Measurements from ENCODE around the gene PPP2R2D.

The PPP2R2D gene

DNA sequence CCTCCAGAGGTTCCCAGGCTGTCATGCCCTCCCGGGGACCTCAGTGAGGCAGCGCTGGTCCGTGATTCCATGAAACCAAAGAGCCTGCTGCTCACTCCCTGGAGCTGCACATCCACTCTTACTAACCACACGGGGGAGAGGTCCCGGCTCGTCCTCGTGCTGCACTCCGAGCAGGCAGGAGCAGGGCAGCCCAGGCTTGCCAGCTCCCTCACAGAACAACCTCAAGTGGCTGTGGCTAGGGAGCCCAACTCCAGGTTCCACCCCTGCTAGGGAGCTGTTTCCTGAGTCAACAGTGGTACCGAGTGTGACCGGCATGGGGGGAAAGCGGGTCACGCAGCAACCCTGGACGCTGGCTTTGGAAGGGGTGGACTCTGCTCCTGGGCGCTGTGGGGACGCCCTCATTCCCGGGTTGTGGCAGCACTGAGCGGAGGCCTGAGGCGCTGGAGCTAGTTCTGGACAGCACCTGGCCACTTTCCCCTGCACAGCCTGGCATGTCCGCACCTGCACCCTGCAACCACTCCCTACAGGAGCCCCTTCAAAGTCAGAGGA, 27.9 kb upstream of the PPP2R2D start:
- no peak overlapping the region for H3K4me3 ChIP-seq (replicated peaks; ENCODE audit: low read depth, low read length)
- TF ChIP-seq, protein P1, sequence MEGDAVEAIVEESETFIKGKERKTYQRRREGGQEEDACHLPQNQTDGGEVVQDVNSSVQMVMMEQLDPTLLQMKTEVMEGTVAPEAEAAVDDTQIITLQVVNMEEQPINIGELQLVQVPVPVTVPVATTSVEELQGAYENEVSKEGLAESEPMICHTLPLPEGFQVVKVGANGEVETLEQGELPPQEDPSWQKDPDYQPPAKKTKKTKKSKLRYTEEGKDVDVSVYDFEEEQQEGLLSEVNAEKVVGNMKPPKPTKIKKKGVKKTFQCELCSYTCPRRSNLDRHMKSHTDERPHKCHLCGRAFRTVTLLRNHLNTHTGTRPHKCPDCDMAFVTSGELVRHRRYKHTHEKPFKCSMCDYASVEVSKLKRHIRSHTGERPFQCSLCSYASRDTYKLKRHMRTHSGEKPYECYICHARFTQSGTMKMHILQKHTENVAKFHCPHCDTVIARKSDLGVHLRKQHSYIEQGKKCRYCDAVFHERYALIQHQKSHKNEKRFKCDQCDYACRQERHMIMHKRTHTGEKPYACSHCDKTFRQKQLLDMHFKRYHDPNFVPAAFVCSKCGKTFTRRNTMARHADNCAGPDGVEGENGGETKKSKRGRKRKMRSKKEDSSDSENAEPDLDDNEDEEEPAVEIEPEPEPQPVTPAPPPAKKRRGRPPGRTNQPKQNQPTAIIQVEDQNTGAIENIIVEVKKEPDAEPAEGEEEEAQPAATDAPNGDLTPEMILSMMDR (IDR thresholded peaks at IDR 0.05; ENCODE audit: low read length, missing control alignments): no peak
- DNase-seq (ENCODE audit: low read depth): no peak

DNA sequence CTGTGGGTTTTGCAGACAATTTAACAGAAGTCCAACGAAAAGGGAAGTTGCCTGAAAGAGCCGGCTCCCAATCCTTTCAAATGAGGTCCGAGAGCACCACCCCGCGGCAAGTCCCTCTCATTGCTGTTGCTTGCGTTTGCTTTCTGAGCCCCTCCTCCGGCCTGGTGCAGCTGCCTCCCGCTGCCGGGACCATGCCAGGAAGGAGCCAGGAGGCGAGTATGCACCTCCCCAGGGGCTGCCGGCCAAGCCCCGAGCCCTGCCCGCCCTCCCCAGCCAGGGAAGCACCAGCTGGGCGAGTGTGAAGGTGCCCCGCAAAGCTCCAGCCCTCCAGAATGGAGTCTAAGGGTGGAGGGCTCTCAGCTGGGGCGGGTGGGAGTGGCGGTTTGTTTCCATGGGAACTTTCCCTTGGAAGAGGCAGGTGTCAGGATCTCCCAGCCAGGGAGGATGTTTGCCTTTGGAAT, 25.8 kb upstream of the PPP2R2D start:
- H3K4me3 ChIP-seq (replicated peaks; ENCODE audit: low read depth, low read length): no peak overlapping the region
- TF ChIP-seq, protein P1 (IDR thresholded peaks at IDR 0.05; ENCODE audit: low read length, missing control alignments): peak; percentile 75
- peak; percentile 81 for DNase-seq (ENCODE audit: low read depth)

DNA sequence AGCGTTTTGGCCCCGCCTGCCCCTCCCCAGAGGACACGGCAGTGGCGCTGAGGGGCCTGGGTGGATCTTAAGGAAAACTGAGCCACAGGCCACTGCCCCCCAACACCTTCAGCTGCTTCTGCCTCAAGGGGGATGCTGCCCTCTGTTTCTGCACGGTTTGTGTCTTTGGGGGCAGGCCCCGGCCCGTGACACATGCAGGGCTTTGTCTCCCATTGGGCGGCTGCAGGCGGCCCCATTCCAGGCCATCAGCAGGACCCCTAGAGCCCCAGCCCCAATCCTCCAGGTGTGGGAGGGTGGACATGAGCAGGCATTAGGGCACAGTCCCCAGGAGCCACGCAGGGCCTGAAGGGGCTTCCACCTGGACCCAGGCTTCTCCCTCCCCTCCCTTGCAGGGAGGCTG, 25.3 kb upstream of the PPP2R2D start:
- no peak overlapping the region for H3K4me3 ChIP-seq (replicated peaks; ENCODE audit: low read depth, low read length)
- DNase-seq (ENCODE audit: low read depth): no peak
- TF ChIP-seq, protein P1 (IDR thresholded peaks at IDR 0.05; ENCODE audit: low read length, missing control alignments): no peak

DNA sequence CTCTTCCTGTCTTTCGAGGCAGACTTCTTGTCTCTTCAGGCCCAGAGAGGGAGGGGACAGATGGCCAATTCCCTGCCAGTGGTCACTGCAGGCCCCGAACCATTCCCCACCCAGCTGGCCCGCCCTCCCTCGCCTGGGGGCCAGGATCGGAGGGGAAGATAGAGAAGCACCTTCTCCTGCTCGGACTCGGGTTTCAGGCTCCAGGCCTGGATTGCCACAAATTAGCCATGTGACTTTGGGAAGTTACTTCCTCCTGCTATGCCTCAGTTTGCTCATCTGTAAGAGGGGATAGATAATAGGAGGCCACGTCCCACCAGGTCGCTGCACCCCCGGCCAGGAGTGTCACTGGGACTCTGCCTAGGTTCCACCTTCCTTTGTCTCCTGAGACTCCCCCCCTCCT, 24.8 kb upstream of the PPP2R2D start:
- H3K4me3 ChIP-seq (replicated peaks; ENCODE audit: low read depth, low read length): no peak overlapping the region
- DNase-seq (ENCODE audit: low read depth): no peak
- TF ChIP-seq, protein P1 (IDR thresholded peaks at IDR 0.05; ENCODE audit: low read length, missing control alignments): no peak

DNA sequence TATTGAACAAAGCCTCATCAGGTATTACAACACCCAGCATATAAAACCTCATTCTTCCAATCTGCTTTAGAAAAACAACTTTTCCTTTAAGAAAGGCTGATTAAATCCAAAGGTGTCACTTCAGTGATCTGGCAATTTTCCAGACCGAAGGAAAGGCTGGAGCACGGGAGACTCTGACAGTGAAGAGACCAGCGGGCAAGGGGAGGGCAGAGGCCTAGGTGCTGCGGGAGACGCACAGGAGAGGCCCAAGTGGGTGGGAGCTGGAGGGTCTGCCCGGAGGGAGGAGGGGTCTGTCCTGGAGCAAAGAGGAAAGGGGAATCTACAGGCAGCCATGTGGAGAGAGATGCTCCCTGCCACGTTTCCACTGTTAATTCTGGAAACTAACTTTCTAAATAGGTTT, 24.3 kb upstream of the PPP2R2D start:
- DNase-seq (ENCODE audit: low read depth): no peak
- TF ChIP-seq, protein P1 (IDR thresholded peaks at IDR 0.05; ENCODE audit: low read length, missing control alignments): no peak
- H3K4me3 ChIP-seq (replicated peaks; ENCODE audit: low read depth, low read length): no peak overlapping the region

DNA sequence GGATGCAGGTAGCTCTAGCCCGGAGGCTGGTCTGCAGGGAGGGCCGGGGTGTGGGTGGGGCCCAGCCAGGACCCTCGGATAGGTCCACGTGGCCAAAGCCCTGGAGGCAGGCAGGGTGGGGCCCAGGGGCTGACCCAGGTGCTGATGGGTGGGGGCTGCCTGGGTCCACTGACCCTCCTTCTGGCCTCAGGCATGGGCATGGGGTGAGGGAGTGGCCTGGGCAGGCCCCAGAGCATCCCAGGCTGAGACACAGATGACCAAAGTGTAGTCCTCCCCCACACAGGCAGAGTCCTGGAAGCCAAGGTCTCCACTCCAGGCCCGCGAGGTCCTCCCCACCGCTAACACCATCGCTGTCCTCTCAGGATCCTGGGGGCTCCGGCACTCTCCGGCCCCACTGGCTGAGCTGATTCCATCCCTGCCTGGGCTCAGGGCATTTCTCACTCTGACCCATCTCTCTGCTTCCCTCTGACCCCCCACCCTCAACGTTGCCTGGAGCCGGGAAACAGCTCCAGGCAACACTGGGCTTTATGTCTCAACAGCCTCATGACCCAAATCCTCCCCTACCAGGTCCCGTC, 20.7 kb upstream of the PPP2R2D start:
- TF ChIP-seq, protein P1 (IDR thresholded peaks at IDR 0.05; ENCODE audit: low read length, missing control alignments): no peak
- DNase-seq (ENCODE audit: low read depth): no peak
- no peak overlapping the region for H3K4me3 ChIP-seq (replicated peaks; ENCODE audit: low read depth, low read length)

Data from fibroblast of pulmonary artery (primary cell).